Activated naive CD4-positive, alpha-beta T cell treated with anti-CD3 and anti-CD28 coated beads, Interleukin-2, amount 10 ng/mL, durations not matched to agents 7 days and 5 days (primary cell): ENCODE measurements around the gene RGS19.

Source experiments
- CTCF ChIA-PET: fragments of 350-600 bp; sonication (Branson Sonifier 250); formaldehyde crosslinking; loops from one replicate; lab custom pipeline; 2021; ENCODE audit warnings: antibody characterized with exemption; lab: Charles Lee
- DNase-seq: peaks from one replicate; pipeline ENCODE4 v3.0.0-alpha.2; 2020
- H3K27ac Mint-ChIP-seq: one replicate; pipeline ENCODE4 v1.8.0; 2021; ENCODE audit warnings: mild to moderate bottlenecking, moderate library complexity, mixed read lengths
- H3K27me3 Mint-ChIP-seq: one replicate; pipeline ENCODE4 v1.8.0; 2021; ENCODE audit warnings: mild to moderate bottlenecking, mixed read lengths
- H3K36me3 Mint-ChIP-seq: one replicate; pipeline ENCODE4 v1.8.0; 2021; ENCODE audit warnings: mixed read lengths
- H3K4me1 Mint-ChIP-seq: one replicate; pipeline ENCODE4 v1.8.0; 2021; ENCODE audit warnings: mixed read lengths
- H3K4me3 Mint-ChIP-seq: one replicate; pipeline ENCODE4 v1.8.0; 2021; ENCODE audit warnings: mild to moderate bottlenecking, moderate library complexity, mixed read lengths
- H3K9me3 Mint-ChIP-seq: one replicate; pipeline ENCODE4 v1.8.0; 2021; ENCODE audit warnings: mixed read lengths

Gene RGS19

DNA sequence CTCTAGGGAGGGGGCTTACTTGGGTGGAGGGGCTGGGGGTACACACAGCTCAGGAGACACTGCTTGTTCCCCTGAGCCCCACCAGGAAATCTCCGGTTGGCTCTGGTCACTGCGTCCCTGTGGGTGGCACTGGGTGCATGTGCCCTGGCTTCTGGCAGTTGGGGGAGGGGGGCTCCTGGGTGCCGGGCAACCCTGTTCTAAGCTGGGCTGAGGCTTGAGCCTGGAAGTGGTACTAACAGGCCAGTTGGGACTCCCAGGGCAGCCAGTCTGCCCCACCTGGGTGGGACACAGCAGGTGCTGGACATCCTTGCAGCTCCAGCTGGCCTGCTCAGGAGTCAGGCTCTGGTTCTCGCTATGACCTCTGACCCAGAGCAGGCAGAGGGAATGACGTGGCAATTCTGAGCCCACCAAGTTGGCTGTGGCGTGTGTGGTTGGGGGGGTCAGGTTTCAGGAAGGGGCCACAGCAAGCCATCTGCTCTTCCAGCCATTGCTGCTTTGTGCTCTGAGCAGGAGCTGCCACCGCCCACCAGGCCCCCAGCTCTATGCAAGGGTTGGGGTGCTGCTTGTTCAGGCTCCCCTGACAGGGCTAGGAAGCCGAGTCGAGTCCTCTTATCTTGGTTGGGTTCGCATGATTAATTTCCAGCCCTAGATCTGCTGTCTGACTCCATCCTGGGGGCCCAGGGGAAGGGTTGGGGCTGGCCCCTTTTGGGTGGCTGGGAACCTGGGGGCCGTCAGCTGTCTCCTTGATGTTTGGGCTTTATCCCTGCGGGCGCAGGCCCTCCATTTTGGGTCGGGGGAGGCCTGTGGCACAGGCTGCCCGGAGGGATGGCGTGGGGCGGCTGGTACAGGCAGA lies 42.7 kb downstream of the RGS19 start:
- DNase-seq, result no peak
- peaks cover 63% of the 10 kb centered on the region for H3K4me1 Mint-ChIP-seq
- H3K27me3 Mint-ChIP-seq, result peaks cover 27% of the 10 kb centered on the region
- H3K36me3 Mint-ChIP-seq, result peaks cover 26% of the 10 kb centered on the region
- no peak overlapping the region for H3K4me3 Mint-ChIP-seq
- H3K27ac Mint-ChIP-seq, result peak overlapping the region; percentile 69
- no peaks in the 10 kb centered on the region for H3K9me3 Mint-ChIP-seq
- CTCF ChIA-PET, result interaction anchor here (0.8 to 3.7 kb wide), 4 partner anchors 9 to 84 kb away, joined by 3 to 24 read pairs (median 10); partner anchors contain the start of genes PRPF6 and SAMD10

DNA sequence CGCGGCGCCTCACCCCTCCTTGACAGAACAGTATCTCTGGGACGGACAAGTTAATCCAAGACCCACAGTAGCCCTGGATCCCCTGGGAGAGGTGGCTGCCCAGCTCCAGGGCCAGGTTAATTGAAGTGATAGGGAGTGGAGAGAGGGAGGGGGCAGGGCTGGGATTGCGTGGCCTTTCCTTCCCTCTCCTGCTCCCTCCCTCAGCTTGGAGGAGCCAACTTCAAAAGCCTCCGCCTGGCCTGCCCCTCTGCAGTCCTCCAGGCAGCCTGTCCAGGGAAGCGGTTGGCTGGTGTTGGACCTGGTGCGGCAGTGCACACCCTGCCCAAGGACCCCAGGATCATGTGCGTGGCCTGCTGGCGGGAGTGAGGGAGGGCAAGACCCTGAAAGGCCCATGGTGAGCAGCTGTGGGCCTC lies 43.4 kb downstream of the RGS19 start, which contains the start of gene C20orf204:
Gene C20orf204, plus strand, starts transcription at position 250 of the 413 bp plus-strand sequence. Its CDS starts 142 bp downstream, at position 392.
- DNase-seq, result no peak
- H3K4me1 Mint-ChIP-seq, result peaks cover 58% of the 10 kb centered on the region
- CTCF ChIA-PET, result interaction anchor here (2.3 kb wide), 1 partner anchor 56 kb away, joined by 16 read pairs; the partner anchor contains the start of genes PRPF6 and SAMD10
- H3K27me3 Mint-ChIP-seq, result peaks cover 21% of the 10 kb centered on the region
- peaks cover 27% of the 10 kb centered on the region for H3K36me3 Mint-ChIP-seq
- no peaks in the 10 kb centered on the region for H3K9me3 Mint-ChIP-seq
- H3K27ac Mint-ChIP-seq, result peak within 1 kb of the TSS; percentile 92
- H3K4me3 Mint-ChIP-seq, result peak within 1 kb of the TSS; percentile 35

DNA sequence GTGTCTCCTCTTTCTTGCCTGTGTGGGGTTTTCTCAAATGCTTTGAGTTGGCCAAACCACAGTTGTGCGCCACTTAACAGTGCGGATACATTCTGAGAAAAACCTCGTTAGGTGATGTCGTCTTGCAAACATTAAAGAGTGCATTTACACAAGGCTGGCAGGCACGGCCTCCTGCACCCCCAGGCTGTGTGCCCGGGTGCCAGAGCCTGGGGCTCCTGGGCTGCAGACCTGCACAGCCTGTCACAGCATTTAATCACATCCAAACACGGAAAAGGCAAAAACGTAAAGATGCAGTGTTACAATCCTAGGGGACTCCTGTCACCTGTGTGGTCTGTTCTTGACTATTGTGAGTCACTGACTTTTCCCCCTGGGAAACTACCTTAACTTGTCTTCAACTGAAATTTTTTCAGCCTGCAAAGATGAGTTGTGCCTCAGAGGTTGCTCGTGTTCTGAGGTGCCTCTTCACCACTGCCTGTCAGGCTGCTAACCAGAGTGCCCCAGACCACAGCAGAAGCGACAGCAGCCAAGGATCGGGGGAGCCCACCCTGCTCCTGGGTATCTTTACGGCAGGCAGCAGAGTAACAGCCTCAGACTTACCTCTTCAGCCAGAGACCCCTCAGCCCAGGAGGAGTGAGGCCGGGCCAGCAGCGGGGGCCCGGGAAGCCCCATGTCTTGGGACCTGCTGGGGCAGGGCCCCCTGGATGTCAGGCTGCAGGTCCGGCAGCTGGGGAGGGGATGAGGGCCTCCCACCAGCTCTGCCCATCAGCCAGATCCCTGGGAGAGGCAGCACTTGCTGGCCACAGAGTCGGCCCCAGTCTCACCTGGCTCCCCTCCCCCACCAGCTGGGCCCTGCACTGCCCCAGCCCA lies 44.0 kb downstream of the RGS19 start:
- Mint-ChIP-seq H3K27me3 (peaks cover 15% of the 10 kb centered on the region), H3K9me3 (no peaks in the 10 kb centered on the region), H3K4me3 (peak overlapping the region; percentile 35), H3K36me3 (peaks cover 30% of the 10 kb centered on the region), H3K4me1 (peaks cover 52% of the 10 kb centered on the region), H3K27ac (peak overlapping the region; percentile 92)
- CTCF ChIA-PET, result interaction anchor here (2.3 kb wide), 1 partner anchor 55 kb away, joined by 16 read pairs; the partner anchor contains the start of genes PRPF6 and SAMD10
- peak; percentile 41 for DNase-seq

DNA sequence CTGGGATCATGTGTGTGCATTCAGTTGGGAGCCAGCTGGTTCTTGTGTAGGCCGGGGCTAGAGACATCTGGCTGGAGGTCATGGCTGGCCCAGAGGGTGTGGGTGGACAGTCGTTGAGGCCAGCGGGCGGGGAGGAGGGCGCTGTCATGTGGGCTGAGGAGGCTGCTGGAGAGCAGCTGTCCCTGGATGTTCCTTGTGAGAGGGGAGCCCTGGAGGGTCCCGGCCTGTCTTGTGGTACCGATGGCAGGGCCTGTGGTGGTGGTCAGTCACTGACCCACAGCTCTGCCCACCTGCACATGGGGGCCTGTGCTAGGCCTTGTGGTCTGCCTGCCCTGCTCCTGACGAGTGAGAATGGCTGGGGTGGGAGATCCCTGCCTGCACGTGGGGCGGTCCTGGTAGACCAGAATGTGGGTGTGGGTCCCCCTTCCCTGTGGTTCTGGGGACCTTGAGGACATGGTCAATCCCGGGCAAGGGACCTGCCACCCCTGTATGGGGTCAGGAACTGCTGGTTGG lies 45.3 kb downstream of the RGS19 start:
- CTCF ChIA-PET, result interaction anchor here (0.9 kb wide), 1 partner anchor 53 kb away, joined by 6 read pairs; the partner anchor contains the start of gene PRPF6
- no peak for DNase-seq
- Mint-ChIP-seq H3K4me3 (no peak overlapping the region), H3K4me1 (peaks cover 39% of the 10 kb centered on the region), H3K36me3 (peaks cover 41% of the 10 kb centered on the region), H3K9me3 (no peaks in the 10 kb centered on the region), H3K27me3 (peaks cover 7% of the 10 kb centered on the region), H3K27ac (peak overlapping the region; percentile 68)

DNA sequence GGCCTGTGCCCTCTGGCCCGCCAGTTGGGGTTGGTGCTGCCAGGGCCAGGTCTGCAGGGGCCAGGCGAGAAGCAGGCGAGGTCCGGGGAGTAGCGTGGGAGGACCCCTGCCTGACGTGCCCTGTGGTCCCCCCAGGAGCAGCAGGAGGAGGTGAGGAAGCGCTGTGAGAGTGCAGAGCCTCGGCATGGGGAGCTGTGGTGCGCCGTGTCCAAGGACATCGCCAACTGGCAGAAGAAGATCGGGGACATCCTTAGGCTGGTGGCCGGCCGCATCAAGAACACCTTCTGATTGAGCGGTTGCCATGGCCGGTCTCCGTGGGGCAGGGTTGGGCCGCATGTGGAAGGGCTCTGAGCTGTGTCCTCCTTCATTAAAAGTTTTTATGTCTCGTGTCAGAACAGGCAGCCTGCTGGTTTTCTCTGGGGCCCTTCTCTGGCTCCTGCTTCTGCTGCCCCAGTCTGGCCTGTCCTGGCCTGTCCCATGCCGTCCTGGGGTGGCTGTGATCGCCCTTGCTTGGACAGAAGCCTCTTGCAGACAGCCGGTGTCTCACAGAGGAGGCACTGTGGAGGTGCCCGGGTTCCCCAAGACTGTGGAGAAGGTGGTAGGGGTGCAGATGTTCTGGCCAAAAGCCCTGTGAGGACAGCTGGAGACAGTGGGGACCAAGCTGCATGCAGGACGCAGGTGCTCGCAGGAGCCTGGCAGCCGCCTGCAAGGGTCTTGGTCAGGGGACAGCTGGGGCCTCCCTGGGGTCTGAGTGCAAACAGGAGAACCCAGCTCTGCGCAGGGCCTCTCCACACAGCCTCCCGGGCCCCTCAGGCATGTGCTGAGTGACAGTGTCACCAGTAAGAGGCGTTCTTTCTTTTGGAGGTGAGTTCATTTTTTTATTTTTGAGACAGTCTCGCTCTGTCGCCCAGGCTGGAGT lies 46.4 kb downstream of the RGS19 start:
- DNase-seq, result no peak
- peaks cover 44% of the 10 kb centered on the region for H3K36me3 Mint-ChIP-seq
- H3K4me1 Mint-ChIP-seq, result peaks cover 39% of the 10 kb centered on the region
- CTCF ChIA-PET, result no interaction called here
- H3K4me3 Mint-ChIP-seq, result no peak overlapping the region
- H3K9me3 Mint-ChIP-seq, result no peaks in the 10 kb centered on the region
- H3K27ac Mint-ChIP-seq, result peak overlapping the region; percentile 11
- H3K27me3 Mint-ChIP-seq, result peaks cover 7% of the 10 kb centered on the region

DNA sequence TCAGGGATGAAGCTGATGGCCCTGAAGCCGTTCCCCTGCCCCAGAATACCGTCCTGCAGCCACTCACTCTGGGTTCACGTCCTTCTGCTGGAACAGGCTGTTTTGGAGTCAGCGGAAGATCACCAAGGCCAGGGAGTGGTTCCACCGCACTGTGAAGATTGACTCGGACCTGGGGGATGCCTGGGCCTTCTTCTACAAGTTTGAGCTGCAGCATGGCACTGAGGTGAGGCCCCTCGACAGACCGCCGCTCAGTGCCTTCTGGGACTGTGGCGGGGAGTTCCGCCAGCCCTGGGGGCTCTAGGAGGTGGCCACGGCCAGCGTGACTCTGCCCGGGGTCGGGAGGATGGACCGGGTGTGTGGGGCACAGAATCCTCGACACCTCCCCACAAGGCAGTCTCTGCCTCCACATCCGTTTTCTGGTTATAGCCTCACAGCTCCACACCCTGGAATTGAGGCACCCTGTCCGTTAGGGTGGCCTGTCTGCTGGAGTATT lies 47.5 kb downstream of the RGS19 start:
- no peak for DNase-seq
- CTCF ChIA-PET, result no interaction called here
- H3K4me3 Mint-ChIP-seq, result no peak overlapping the region
- peaks cover 48% of the 10 kb centered on the region for H3K36me3 Mint-ChIP-seq
- peaks cover 28% of the 10 kb centered on the region for H3K4me1 Mint-ChIP-seq
- H3K27ac Mint-ChIP-seq, result peak overlapping the region; percentile 33
- no peaks in the 10 kb centered on the region for H3K27me3 Mint-ChIP-seq
- no peaks in the 10 kb centered on the region for H3K9me3 Mint-ChIP-seq

DNA sequence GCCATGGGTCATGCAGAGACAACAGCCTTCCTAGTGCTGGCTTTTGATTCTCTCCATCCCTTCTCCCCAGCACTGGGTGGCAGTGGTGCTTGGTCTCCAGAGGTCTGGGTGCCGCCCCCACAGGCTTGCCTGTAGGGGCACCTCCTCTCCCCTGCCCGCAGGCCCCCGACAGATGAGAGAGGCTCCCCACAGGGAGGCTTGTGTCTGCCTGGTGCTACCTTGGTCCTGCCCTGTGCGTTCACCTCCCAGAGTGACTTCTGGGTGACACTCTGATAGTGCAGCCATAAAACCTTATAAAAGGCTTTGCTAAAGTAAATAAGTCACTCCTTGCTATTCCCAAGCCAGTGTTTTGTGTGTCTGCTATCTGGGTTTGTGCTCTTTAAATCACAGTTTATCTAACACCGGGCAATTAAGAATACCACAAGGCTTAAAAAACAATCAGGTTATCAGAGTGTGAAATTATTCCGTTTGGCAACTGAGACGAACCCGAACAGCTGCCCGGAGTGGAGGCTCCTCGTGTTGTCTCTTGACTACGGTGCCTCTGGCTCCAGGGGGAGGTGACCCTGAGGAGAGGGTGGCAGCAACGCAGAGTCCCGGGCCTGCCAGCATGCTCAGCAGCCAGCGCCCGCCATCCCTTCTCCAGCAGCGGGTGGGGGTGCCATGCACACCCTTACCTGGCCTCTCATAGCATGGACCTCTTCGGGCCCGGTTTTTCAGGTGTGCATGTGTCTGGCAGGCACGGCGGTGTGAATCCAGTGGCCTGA lies 48.8 kb downstream of the RGS19 start:
- CTCF ChIA-PET, result no interaction called here
- DNase-seq, result no peak
- Mint-ChIP-seq H3K27me3 (no peaks in the 10 kb centered on the region), H3K4me3 (no peak overlapping the region), H3K27ac (no peak overlapping the region), H3K36me3 (peaks cover 54% of the 10 kb centered on the region), H3K9me3 (no peaks in the 10 kb centered on the region), H3K4me1 (peaks cover 17% of the 10 kb centered on the region)

DNA sequence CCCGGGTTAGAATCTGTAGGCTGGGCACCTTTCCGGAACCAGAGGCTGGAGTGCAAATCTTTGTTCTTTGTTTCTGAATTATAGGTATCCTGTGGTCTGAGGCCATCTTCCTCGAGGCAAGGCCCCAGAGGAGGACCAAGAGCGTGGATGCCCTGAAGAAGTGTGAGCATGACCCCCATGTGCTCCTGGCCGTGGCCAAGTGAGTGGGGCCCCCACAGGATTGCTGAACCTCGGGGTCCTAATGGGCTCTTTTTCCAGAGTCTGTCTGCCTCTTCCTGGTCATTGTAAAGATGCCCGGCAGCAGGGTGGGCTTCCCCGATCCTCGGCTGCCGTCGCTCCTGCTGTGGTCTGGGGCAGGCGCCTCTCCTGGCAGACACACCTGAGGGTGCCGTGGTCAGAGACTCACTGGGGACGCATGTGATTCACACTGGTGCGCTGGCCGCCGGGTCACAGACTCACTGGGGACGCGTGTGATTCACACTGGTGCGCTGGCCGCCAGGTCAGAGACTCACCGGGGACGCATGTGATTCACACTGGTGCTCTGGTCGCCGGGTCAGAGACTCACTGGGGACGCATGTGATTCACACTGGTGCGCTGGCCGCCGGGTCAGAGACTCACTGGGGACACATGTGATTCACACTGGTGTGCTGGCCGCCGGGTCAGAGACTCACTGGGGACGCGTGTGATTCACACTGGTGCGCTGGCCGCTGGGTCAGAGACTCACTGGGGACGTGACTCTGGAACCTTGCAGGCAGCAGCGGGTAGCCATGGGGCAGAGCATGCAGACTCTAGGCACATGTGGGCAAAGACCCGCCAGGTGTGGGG lies 49.8 kb downstream of the RGS19 start:
- Mint-ChIP-seq H3K36me3 (peaks cover 50% of the 10 kb centered on the region), H3K9me3 (no peaks in the 10 kb centered on the region), H3K27me3 (no peaks in the 10 kb centered on the region), H3K27ac (no peak overlapping the region), H3K4me3 (no peak overlapping the region), H3K4me1 (peaks cover 7% of the 10 kb centered on the region)
- DNase-seq, result no peak
- CTCF ChIA-PET, result no interaction called here

DNA sequence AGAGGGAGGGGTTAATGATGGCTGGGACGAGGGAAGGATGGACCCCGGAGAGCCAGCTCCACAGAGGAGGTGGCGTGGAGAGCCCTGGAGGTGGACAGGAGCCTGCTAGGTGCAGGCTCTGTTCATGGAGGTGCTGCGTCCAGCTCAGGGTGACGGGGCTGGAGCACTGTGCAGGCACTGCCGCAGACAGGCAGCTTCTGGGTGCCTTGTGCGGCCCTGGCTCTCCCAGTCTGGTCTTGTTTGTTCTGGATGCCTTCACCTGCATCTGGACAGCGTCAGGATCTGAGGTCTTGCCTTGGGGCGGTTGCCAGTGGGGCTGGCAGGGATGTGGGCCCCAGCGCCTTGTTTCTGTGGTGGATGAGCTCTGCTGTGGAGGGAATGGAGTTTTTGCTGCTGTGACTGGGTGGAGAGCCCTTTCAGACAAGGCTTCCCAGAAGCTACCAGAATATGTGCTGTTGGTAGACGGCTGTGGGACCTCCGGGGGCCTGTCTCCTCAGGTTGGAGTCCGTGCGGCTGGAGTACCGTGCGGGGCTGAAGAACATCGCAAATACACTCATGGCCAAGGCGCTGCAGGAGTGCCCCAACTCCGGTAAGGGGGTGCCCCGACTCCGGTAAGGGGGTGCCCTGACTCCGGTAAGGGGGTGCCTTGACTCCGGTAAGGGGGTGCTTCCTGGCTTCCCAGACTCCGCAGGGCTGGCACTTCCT lies 51.2 kb downstream of the RGS19 start:
- peak overlapping the region; percentile 26 for H3K27ac Mint-ChIP-seq
- H3K4me3 Mint-ChIP-seq, result no peak overlapping the region
- no peaks in the 10 kb centered on the region for H3K27me3 Mint-ChIP-seq
- H3K36me3 Mint-ChIP-seq, result peaks cover 55% of the 10 kb centered on the region
- CTCF ChIA-PET, result interaction anchor here (0.8 to 1.1 kb wide), 2 partner anchors 9 to 10 kb away, joined by 3 read pairs; no protein-coding TSS in a partner anchor
- no peaks in the 10 kb centered on the region for H3K9me3 Mint-ChIP-seq
- H3K4me1 Mint-ChIP-seq, result no peaks in the 10 kb centered on the region
- DNase-seq, result no peak

DNA sequence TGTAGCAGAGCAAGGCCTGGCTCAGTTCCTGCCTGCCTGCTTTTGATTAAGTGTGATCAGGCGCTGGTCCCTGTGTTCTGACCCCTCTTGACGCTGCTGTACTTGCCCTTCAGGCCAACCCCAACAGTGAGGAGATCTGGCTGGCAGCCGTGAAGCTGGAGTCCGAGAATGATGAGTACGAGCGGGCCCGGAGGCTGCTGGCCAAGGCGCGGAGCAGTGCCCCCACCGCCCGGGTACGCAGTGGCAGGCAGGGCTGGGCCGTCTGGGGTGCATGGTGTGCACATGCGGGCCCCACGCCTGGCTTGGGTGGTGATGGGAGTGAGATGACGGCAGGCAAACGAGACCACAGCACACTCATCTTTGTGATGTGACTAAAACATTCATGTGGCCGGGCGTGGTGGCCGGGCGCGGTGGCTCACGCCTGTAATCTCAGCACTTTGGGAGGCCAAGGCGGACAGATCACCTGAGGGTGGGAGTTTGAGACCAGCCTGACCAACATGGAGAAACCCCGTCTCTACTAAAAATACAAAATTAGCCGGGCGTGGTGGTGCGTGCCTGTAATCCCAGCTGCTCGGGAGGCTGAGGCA lies 53.4 kb downstream of the RGS19 start:
- no peak for DNase-seq
- Mint-ChIP-seq H3K4me3 (no peak overlapping the region), H3K27me3 (no peaks in the 10 kb centered on the region), H3K4me1 (no peaks in the 10 kb centered on the region), H3K36me3 (peaks cover 63% of the 10 kb centered on the region), H3K9me3 (no peaks in the 10 kb centered on the region), H3K27ac (no peak overlapping the region)
- CTCF ChIA-PET, result no interaction called here
